GM21381 (cell line): ENCODE data around the gene ACTR3C.

Source experiments
- ATAC-seq: cut with Tn5 transposase; IDR thresholded peaks from one replicate; pipeline ENCODE4 v1.9.1; 2021; ENCODE audit warnings: mild to moderate bottlenecking, moderate library complexity; ENCODE audit not compliant: unreplicated experiment

Gene ACTR3C

DNA sequence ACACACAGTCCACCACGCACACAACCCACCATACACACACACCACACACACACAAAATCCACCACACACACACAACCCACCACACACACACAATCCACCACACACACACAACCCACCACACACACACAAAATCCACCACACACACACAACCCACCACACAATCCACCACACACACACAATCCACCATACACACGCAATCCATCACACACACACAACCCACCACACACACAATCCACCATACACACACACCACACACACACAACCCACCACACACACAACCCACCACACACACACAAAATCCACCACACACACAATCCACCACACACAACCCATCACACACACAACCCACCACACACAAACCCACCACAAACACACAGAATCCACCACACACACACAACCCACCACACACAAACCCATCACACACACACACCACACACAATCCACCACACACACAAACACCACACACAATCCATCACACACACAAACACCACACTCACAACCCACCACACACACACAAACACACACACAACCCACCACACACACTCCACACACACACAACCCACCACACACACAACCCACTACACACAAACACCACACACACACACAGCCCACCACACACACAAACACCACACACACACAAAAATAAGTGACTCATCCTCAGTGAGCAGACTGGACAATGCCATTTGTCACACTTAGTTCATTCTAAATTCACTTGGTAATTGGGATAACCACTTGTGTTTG is 36.4 kb upstream of the ACTR3C start:
- ATAC-seq: no peak

- no peak for ATAC-seq
These were observed 35.8 kb upstream of the ACTR3C start for GRCh38 chr7:150358988-150359621.

DNA sequence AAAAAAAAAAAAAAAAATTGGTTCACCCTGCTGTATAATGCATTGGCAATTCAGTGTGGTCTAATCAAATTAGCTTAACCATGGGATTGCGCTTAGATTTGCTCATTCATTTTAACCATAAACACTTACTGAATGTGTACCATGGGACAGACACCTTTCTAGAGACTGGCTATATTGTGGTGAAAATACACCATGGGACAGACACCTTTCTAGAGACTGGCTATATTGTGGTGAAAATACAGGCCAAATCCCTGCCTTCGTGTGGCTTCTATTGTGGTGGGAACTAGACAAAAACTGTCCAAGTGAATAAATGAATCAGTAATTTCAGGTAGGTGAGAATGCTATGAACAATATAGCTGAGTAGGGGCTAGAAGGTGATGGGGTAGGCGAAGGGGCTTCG is 35.1 kb upstream of the ACTR3C start:
- ATAC-seq: no peak

GRCh38 chr7:150357771-150358427 is 34.6 kb upstream of the ACTR3C start:
- ATAC-seq: no peak

- no peak for ATAC-seq
These were observed 33.9 kb upstream of the ACTR3C start for GRCh38 chr7:150357270-150357669.

DNA sequence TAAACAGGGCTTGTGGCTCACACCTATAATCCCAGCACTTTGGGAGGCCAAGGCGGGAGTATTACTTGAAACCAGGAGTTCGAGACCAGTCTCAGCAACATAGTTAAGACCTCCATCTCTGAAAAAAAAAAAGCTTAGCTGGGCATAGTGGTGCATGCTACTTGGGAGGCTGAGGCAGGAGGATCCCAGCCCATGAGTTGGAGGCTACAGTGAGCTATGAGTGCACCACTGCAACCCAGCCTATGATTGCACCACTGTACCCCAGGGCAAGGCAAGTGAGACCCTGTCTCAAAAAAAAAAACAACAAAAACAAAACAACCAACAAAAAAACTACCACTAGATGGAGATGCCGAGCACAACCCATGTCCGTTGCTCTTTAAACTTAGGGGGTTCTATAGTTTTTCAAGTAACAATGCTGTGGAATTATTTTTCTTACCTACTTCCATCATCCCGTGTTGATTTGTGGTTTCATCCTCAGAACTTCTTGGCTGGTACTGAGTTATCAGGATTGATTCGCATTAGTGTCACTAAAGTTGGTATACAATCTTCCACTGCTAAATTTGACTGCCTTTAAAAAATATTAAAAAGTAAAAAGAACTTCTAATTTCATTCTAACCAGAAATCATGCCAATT is 33.0 kb upstream of the ACTR3C start:
- ATAC-seq: no peak

DNA sequence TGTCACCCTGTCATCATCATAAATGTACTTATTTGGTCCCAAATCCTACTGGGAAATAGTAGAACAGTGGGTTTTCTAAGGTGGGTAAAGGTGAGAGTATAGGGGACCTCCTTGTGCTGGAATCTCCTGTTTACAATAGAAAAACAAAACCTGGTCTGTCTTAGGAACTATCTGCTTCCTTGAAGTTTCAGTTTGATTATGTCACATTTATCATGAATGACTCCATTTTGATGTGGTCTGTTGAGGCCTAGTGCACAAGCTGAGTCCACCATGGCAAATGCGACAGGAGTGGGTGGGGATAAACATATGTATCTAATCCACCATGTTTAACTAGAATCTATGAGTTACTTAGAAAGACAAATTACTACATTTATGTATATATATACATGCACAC is 32.3 kb upstream of the ACTR3C start:
- no peak for ATAC-seq

- ATAC-seq: no peak
These were observed 28.3 kb upstream of the ACTR3C start for GRCh38 chr7:150351587-150352194.

GRCh38 chr7:150346922-150347321 is 23.6 kb upstream of the ACTR3C start:
- no peak for ATAC-seq

DNA sequence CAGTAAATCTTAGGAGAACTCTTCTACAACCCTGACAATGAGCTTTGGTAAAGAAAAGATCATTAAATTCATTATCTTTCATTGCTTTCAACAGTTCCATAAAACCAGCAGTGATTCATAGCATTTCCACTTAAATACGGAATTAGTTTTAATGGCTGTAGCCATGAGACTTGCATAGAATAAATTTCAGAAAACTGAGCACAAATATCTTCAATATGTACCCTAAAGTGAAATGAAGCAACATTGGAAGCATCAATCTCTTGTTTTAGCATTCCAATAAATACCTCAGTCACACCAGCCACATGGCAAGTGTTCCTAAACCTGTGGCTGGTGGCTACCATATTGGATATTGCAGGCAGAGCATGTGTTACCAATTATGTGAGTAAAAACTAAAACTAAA is 21.7 kb upstream of the ACTR3C start:
- no peak for ATAC-seq

- ATAC-seq: no peak
These were observed 21.0 kb upstream of the ACTR3C start for GRCh38 chr7:150344299-150344698.

- no peak for ATAC-seq
These were observed 19.9 kb upstream of the ACTR3C start for GRCh38 chr7:150343225-150343624.

- ATAC-seq: no peak
These were observed 18.7 kb upstream of the ACTR3C start for GRCh38 chr7:150342121-150342408.

GRCh38 chr7:150341263-150342120 is 18.1 kb upstream of the ACTR3C start, which contains the start of gene RARRES2:
Gene RARRES2, minus strand, starts transcription at chr7:150341629. Its CDS starts 1,020 bp downstream, at chr7:150340609.
- no peak for ATAC-seq

DNA sequence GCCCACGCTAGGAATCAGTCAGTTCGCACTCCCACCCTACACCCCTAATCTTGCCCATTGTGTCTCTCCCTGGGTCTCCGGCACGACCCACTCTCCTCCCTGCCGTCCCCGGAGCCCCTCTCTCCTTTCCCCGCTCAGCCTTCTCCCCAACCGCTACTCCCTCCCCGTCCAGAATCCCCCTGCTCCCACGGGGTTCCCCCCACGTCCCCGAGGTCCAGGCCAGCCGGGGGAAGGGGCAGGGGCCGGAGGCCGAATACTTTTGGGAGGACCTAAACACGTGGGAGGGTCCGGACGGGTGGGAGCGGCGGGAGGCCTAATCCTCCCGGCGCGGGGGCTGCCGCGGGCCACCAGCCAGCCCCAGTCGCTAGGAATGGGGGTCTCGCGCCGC is 17.5 kb upstream of the ACTR3C start:
- ATAC-seq: no peak

DNA sequence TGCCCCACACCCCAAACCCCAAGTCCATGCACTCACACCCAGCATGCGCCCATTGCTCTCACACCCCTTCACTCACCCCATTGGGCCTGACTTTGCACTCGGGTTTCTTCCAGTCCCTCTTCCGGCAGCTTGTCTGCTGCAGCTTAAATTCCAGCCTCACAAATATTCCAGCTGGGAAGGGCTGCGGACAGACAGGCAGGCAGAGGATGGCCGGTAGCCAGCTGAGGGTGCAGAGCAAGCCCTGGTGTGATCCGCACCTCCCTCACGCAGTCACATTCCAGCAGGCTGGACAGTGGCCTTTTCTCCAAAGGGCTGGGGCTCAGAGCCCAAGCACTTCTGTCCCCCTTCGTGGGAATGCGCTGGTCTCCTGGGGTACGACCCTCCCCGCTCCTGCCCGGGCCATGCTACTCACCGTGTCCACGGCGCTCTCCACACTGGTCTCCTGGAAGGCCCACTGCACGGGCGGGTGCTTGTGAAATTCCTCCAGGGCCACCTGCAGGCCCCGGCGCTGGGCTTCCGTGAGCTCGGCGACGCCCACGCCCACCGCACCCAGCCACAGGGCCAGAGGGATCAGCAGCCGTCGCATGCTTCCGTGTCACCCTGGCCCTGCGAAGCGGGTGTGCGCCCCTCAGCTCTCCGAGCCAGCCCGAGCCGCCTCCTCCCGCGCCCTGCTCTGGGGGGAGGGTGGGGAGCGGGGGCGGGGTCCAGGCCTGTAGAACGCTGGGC is 16.8 kb upstream of the ACTR3C start:
- no peak for ATAC-seq

DNA sequence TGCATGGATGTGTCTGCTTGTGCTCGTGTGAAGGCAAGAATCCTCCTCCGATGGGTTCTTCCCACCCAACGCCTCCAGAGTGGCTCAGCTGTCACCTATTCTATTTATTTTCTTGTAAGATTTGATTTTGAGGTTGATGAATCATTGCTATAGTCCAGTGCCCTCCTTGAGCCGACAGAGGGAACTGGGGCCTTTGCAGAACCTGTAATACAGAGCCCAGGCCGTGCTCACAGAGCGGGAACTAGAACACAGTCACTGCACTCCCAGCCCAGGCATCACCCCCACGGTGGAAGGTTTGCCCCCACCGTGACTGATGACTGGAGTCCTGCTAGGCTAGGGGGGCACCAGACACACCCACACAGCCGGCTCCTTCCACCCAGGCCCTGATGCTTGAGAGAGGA is 16.1 kb upstream of the ACTR3C start:
- ATAC-seq: no peak

- ATAC-seq: no peak
These were observed 15.0 kb upstream of the ACTR3C start for GRCh38 chr7:150338166-150338829.

DNA sequence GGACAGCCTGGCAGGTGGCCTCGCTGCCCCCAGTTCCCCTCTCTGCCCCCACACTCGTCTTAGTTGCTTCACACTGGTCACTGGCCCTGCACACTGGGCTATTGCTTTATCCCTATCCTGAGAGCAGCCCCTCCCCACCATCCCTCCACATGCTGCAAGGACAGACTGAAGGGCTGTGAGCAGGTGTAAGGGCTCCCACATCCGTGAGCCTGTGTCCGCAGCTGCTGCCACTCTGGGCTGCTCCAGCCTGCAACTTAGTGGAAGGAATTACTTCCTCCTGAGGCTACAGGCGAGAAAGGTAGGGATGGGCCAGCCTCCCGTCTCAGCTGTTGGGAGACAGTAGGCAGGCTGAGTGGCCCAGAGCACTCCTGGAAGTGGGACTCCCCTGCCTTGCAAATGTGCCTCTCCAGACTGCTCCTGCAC is 14.3 kb upstream of the ACTR3C start:
- ATAC-seq: no peak
